T47D (cell line): ENCODE results near the gene PBLD.
"Not testable (repeated sequence)": the region's sequence is repeated elsewhere in the genome, so short reads cannot be mapped to it uniquely, and the experiment has no call there.

Source experiments
- DNase-seq, 2 experiments: peaks; one replicate each; pipeline versions ENCODE4 v3.0.0 to v3.0.0-alpha.2; 2011 to 2012; ENCODE audit warnings: low read depth in 1 of 2, low spot score in 1 of 2
- JUND ChIP-seq: IDR thresholded peaks from 2 replicates; pipeline ENCODE4 v1.6.1; 2012; ENCODE audit warnings: low read depth
- in situ Hi-C: cut with HindIII; loops from 2 replicates; pipeline ENCODE4 v1.10.0; 2016; ENCODE audit warnings: low sequenced_read_pairs, low pct_unique_long_range_greater_than_20kb

PBLD gene

GRCh38 chr10:68251625-68252495, 80.9 kb downstream of the PBLD start:
- TF ChIP-seq JUND: no peak
- in situ Hi-C loops: no loop called here
- no peak for DNase-seq

GRCh38 chr10:68251151-68251550, 81.6 kb downstream of the PBLD start:
- in situ Hi-C loops: no loop called here
- no peak for TF ChIP-seq JUND

GRCh38 chr10:68249297-68249696, 83.4 kb downstream of the PBLD start:
- in situ Hi-C loops: no loop called here
- no peak for DNase-seq
- no peak for TF ChIP-seq JUND

More at GRCh38 chr10:68251151-68251550, 81.6 kb downstream of the PBLD start:
- no peak for DNase-seq

GRCh38 chr10:68247931-68248330, 84.8 kb downstream of the PBLD start:
- in situ Hi-C loops: no loop called here
- no peak for TF ChIP-seq JUND
- DNase-seq: no peak

GRCh38 chr10:68246397-68246796, 86.3 kb downstream of the PBLD start:
- in situ Hi-C loops, DNase-seq: not testable (repeated sequence)

GRCh38 chr10:68242051-68242450, 90.7 kb downstream of the PBLD start:
- DNase-seq: no peak
- in situ Hi-C loops: no loop called here
- TF ChIP-seq JUND: no peak

- TF ChIP-seq JUND: no peak
- DNase-seq: no peak
- in situ Hi-C loops: no loop called here
Measured at GRCh38 chr10:68239596-68240150, 93.1 kb downstream of the PBLD start.

GRCh38 chr10:68239069-68239468, 93.7 kb downstream of the PBLD start:
- no peak for TF ChIP-seq JUND
- no peak for DNase-seq
- in situ Hi-C loops: no loop called here

- no peak for DNase-seq
- TF ChIP-seq JUND: no peak
- in situ Hi-C loops: no loop called here
Measured at GRCh38 chr10:68238371-68238770, 94.4 kb downstream of the PBLD start.

- no peak for DNase-seq
- no peak for TF ChIP-seq JUND
- in situ Hi-C loops: no loop called here
Measured at GRCh38 chr10:68237173-68237572, 95.6 kb downstream of the PBLD start.

GRCh38 chr10:68235581-68235980, 97.1 kb downstream of the PBLD start:
- TF ChIP-seq JUND: no peak
- in situ Hi-C loops: no loop called here
- no peak for DNase-seq

- in situ Hi-C loops: no loop called here
- no peak for DNase-seq
- TF ChIP-seq JUND: no peak
Measured at GRCh38 chr10:68235111-68235510, 97.6 kb downstream of the PBLD start.

- in situ Hi-C loops: no loop called here
- no peak for DNase-seq
- TF ChIP-seq JUND: no peak
Measured at GRCh38 chr10:68233046-68233445, 99.7 kb downstream of the PBLD start.
